Prostate gland (tissue), 2 donors: Measurements from ENCODE around the gene TLCD3B.

Source experiments
- POLR2A ChIP-seq: fragments of 450-650 bp; IDR thresholded peaks from one replicate; pipeline ENCODE4 v1.6.1; 2016; ENCODE audit warnings: antibody characterized with exemption, mild to moderate bottlenecking
- POLR2AphosphoS5 ChIP-seq: sonication (generic); formaldehyde crosslinking; IDR thresholded peaks from one replicate; pipeline ENCODE4 v1.6.1; 2017; ENCODE audit warnings: antibody characterized with exemption
- TF ChIP-seq, protein P1 (sequence below), 4 experiments: fragments of 200-600 bp in 2 of 4; fragments of 450-650 bp in 2 of 4; sonication (generic) in 2 of 4; IDR thresholded peaks; 1 replicate in 3 of 4; 2 replicates in 1 of 4; pipeline ENCODE4 v1.5.1; 2016 to 2019; ENCODE audit warnings: antibody characterized with exemption in 4 of 4, mild to moderate bottlenecking in 2 of 4, moderate library complexity in 2 of 4

DNA sequence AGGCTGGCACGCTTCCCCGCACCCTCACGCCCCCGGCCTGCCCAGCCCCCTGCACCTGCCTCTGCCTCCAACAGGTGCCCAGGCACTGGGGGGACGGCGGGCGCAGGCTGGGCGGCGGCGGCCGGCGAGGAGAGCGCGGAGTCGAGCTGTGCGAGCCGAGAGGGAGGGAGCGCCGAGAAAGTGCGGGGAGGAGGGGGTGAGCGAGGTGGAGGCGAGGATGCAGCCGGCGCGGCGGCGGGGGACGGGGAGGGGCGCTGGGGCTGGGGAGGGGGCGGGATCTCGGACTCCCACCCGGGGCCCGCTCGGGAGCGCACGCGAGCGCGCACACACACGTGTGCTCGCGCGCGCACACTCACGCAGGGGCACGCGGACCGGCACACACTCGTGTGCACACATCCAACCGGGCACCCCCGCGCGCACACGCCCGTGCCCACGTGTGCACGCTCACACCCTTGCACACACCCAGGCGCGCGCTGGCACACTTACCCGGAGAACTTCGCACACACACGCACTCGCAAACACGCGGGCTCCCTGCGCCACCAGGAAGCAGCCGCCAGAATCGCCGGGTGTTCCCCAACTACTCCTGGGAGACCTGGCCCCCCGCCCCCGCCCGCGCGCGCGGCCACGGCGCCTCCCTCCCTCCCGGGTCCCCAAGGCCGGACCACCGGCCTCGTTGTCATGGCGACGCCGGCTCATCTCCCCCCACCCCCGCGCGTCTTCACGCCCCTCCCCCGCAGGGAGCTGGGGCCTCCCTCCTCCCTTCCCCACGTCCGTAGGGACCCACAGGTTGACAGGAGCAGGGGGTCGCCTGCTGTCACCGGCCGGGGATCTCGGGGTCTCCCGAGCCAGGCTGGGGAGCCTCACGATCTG is 20.0 kb downstream of the TLCD3B start, which contains the start of gene DOC2A:
- TF ChIP-seq POLR2A (no peak), POLR2AphosphoS5 (no peak)
- TF ChIP-seq, protein P1, sequence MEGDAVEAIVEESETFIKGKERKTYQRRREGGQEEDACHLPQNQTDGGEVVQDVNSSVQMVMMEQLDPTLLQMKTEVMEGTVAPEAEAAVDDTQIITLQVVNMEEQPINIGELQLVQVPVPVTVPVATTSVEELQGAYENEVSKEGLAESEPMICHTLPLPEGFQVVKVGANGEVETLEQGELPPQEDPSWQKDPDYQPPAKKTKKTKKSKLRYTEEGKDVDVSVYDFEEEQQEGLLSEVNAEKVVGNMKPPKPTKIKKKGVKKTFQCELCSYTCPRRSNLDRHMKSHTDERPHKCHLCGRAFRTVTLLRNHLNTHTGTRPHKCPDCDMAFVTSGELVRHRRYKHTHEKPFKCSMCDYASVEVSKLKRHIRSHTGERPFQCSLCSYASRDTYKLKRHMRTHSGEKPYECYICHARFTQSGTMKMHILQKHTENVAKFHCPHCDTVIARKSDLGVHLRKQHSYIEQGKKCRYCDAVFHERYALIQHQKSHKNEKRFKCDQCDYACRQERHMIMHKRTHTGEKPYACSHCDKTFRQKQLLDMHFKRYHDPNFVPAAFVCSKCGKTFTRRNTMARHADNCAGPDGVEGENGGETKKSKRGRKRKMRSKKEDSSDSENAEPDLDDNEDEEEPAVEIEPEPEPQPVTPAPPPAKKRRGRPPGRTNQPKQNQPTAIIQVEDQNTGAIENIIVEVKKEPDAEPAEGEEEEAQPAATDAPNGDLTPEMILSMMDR (IDR thresholded peaks at IDR 0.05) = no peak
